ENCODE measurements around the gene RACK1.

Gene RACK1

DNA sequence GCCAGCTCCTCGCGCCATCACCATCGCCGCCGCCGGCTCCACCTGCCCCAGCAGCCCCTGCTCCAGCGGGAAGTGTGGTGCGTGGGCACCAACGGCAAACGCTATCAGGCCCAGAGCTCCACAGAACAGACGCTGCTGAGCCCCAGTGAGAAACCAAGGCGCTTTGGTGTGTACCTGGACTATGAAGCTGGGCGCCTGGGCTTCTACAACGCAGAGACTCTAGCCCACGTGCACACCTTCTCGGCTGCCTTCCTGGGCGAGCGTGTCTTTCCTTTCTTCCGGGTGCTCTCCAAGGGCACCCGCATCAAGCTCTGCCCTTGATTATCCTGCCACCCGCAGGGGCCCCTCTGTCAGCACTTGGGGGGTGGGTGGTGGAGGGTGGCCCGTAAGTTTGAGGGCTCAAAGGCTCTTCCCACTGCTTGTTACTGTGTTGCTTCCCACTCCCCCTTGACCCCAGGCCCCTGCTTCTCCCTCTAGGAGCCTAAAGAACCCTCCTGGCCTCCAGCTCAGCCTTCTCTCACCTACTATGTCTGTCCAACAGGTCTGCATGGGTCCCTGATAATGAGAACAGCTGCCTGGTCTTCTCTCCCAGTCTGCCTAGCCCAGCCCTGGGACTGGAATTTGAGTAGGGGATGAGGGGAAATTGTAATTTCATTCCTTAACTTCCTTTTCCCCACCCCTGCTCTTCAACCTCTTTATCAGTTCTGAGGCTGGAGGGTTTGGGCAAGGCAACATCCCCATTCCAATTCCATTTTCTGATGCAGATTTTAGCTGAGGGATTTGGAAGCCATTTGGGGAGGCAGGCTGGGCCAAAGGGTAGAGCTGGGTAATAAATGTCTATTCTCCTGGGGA is 9.0 kb downstream of the RACK1 start:
- no peak for DNase-seq (ENCODE audit: low read depth in 2 of 3, low spot score in 1 of 3)

DNA sequence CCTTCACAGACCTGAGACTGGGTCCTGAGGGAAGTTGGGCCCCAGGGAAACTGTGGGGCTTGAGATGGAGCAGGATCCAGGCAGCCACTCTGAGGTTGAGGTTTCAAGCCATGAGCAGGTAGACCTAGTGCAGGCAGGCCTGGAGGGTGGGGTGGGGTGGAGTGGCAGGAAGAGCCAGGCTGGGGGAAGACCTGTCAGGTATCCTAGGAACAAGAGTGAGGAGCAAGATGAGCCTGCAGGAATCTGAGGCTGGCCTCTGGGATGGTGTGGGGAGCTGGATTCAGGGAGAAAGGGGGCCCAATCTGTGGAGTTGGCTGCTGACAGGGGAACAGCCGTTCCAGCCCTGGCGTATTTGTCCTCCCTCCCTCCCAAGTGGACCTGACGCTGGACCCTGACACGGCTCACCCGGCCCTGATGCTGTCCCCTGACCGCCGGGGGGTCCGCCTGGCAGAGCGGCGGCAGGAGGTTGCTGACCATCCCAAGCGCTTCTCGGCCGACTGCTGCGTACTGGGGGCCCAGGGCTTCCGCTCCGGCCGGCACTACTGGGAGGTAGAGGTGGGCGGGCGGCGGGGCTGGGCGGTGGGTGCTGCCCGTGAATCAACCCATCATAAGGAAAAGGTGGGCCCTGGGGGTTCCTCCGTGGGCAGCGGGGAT is 9.8 kb downstream of the RACK1 start:
- DNase-seq (ENCODE audit: low read depth in 2 of 3, low spot score in 1 of 3), result no peak

DNA sequence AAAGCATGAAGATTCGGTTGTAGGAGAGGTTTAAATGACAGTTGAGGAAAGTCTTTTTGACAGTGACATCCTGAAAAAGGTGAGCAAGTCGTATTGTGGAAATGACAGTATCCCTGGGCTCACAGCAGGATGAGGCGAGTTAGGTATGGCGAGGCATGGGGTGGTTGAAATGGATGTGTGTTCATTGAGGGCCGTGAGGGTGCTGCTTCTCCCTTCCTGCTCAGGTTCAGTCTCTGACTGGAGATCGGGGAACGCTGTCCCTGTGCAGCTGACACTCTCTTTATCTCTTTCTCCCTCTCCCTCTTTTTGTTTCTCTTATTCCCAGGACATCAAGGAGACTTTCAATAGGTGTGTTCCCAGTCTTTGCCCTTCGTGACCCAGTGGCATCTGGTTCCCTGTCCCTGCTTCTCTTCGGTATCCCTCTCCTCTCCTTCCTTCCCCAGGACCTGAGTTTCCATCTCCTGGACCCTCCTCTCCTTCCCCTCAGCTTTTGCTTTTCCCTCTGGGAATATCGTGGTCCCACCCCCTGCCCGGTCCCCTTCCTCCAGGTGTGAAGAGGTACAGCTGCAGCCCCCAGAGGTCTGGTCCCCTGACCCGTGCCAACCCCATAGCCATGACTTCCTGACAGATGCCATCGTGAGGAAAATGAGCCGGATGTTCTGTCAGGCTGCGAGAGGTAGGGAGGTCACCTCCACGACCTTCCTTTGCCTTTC is 10.5 kb downstream of the RACK1 start:
- DNase-seq (ENCODE audit: low read depth in 2 of 3, low spot score in 1 of 3), result no peak

DNA sequence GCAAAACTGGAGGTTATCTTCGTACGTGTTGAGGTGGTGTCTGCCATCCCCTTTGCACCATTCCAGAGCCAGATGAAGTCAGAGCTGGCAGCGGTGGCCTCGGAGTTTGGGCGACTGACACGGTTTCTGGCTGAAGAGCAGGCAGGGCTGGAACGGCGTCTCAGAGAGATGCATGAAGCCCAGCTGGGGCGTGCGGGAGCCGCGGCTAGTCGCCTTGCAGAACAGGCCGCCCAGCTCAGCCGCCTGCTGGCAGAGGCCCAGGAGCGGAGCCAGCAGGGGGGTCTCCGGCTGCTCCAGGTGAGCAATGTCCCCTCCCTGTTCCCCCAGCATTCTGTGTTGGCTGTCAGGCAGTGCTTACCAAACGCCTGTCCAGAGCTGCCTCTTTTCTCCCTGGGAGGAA is 11.1 kb downstream of the RACK1 start:
- DNase-seq (ENCODE audit: low read depth in 2 of 3, low spot score in 1 of 3), result no peak

DNA sequence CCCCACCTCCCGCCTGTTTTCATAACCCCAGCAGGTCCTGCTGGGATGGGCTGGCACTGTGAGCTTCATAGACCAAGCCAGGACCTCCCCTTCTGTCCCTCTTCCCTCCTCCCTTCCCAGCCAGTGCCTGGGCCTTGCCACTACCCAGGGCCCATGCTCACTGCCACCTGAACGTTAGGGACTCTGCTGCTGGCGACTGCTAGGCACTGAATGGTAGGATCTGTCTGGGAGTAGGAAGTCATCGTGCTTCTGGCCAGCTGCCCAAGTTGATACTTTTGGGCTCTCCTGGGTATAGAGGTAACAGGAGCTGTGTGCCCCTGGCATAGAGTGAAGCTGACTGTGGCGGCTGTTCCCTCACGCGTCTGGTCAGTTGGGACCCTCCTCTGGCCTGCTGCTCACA is 12.3 kb downstream of the RACK1 start:
- DNase-seq (ENCODE audit: low read depth in 2 of 3, low spot score in 1 of 3), result no peak

DNA sequence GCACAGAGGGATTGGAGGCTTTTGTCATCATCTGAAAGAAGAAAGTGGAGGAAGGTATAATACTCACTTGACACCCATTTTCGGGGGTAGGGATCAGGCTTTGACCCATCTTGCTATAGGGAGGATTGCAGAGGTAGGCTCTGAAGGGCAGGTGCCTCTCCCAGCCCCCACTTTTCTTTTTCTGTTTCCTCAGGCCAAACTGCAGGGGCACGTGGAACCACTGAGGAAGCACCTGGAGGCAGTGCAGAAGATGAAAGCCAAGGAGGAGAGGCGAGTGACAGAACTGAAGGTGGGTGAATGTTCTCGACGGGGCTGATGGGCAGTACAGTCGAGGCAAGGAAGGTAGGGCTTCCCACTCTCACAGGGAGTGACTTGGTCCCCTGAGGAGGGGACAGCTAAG is 13.2 kb downstream of the RACK1 start:
- no peak for DNase-seq (ENCODE audit: low read depth in 2 of 3, low spot score in 1 of 3)

DNA sequence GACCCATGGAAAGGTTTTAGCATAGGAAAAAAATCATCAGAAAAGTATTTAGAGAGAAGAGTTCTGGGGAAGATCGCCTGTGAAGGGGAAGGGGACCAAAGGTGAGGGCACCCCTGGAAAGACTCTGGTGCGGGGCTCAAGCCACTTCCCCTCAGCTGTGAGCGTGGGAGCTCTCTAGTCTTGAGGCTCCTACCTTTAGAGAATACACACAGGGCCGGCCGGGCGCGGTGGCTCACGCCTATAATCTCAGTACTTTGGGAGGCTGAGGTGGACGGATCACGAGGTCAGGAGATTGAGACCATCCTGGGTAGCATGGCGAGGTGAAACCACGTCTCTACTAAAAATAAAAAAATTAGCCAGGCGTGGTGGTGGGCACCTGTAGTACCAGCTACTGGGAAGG is 13.7 kb downstream of the RACK1 start:
- DNase-seq (ENCODE audit: low read depth in 2 of 3, low spot score in 1 of 3), result no peak

DNA sequence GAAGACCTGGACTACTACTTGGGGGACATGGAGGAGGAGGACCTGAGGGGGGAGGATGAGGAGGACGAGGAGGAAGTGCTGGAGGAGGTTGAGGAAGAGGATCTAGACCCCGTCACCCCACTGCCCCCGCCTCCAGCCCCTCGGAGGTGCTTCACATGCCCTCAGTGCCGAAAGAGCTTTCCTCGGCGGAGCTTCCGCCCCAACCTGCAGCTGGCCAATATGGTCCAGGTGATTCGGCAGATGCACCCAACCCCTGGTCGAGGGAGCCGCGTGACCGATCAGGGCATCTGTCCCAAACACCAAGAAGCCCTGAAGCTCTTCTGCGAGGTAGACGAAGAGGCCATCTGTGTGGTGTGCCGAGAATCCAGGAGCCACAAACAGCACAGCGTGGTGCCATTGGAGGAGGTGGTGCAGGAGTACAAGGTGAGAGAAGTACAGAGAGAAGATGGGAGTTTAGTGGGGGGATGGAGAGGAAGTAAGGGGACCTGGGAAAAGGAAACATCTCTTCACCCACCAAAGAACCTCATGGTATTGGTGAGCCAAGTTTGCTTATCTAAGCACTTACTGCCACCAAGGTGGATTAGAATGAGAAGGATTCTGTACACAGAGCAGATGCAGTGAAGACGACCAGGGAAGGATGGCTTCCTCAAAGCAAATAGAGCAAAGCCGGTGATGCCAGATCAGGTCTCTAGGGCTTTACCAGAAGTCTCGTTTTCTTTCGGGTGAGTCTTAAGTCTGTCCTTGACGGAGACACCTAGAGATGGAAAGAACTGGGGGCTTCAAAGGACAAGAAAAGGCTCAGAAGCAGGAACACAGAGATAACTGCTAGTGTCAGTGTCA is 19.1 kb downstream of the RACK1 start:
- no peak for DNase-seq (ENCODE audit: low read depth in 2 of 3, low spot score in 1 of 3)

DNA sequence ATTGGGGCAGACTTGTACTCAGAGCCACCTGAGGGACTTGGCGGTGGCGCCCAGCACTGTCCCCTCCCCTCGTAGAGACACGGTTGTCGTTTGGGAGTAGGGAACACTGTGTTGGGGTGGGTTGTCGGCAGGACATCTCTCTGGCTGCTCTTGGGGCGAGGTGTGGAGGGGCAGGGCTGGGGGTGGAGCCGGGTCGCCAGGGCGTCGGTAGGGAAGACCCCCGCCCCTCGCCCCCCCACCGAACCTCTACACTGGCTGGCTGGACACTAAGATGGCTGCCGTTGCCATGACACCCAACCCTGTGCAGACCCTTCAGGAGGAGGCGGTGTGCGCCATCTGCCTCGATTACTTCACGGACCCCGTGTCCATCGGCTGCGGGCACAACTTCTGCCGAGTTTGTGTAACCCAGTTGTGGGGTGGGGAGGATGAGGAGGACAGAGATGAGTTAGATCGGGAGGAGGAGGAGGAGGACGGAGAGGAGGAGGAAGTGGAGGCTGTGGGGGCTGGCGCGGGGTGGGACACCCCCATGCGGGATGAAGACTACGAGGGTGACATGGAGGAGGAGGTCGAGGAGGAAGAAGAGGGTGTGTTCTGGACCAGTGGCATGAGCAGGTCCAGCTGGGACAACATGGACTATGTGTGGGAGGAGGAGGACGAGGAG is 19.8 kb downstream of the RACK1 start:
- DNase-seq (ENCODE audit: low read depth in 2 of 3, low spot score in 1 of 3), result no peak

DNA sequence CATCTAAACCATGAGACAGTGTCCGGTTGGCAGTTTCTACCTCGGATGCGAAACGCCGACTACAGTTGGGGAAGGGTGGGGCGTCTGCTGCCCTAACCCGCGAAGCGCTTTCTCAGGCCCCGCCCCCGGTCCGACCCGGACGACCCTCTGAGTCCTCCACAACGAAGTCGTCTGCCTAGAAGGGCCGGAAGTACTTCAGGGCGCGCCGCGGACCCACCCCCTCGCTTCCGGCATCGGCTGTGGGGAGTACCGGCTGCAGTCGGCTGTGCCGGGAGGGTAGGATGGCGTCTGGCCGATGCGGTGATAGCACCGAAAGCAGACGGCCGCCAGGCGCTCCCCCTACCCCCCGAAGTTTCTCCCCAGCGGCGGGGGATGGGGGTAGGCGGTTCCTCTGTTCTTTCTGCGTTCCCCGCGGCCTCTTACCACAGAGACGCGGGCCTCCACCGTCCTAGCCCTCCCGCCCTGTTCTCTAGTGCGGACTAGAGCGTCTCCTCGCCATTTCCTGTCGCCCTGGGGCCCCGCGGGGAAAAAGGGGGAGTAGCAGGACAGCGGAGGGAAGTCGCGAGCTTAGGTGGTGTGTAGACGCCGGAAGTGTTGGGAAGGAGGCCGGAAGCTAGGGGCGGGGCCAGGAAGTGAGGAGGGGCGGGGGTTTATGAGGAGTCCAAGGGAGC is 20.5 kb downstream of the RACK1 start, which contains the start of gene TRIM41:
Gene TRIM41, plus strand, starts transcription at position 224 of the 671 bp plus-strand sequence. CDS start 719 bp downstream, outside the sequence.
- DNase-seq (ENCODE audit: low read depth in 2 of 3, low spot score in 1 of 3), result peak; percentile 95 to 97 (median 96)

DNA sequence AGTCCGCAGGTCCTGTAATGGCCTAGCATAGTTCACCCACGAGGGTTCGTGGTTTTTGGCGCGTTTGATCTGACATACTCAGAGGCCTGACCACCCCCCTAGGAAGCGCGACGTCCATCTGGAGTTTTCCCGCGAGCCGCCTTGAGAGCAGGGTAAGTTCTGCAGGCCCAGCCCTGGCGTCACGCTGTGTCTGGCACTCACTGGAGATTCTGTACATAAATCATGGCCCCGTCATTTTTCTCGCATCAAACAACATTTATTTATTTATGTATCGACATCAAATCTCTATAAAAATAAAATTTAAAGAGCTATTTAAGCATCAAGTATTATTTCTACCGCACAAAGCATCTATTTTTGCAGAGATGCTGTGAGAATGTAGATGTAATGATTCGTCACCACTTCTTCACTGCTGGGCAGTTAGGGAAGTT is 21.1 kb downstream of the RACK1 start:
- DNase-seq (ENCODE audit: low read depth in 2 of 3, low spot score in 1 of 3), result no peak

DNA sequence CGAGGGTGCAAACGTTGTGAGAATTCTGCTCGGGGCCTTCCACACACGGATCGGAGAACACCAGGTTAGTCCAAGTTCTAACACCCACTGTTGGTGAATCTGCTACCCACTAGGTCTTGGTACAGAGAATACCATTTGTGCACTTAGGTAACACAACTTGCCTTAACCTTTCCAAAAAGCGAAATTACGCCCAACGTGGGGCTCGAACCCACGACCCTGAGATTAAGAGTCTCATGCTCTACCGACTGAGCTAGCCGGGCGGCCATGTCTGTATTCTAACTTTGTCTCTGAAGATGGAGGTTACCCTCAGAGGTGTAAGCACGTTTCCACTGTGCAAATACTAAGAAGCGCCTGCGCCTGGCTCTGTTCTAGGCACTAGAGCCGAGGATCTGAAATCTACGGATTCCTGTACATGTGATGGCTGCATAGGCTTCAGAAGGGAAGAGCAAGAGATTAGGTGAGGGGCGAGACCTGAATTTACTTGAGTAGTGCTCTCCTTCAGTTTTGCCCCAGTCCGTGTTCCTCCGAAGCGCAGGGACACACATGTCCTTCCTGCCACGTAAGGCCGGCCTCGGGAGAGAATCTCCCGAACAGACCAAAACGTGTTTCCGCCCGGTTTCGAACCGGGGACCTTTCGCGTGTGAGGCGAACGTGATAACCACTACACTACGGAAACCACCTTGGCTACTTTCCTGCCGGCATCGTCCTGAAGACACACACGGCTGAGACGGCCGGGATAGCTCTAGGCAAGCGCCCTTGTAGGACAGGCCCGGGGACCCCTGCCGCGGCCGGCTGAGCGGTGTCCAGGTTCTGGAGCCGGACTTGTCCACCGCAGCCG is 21.7 kb downstream of the RACK1 start:
- DNase-seq (ENCODE audit: low read depth in 2 of 3, low spot score in 1 of 3), result peak; percentile 91 to 99 (median 99)

DNA sequence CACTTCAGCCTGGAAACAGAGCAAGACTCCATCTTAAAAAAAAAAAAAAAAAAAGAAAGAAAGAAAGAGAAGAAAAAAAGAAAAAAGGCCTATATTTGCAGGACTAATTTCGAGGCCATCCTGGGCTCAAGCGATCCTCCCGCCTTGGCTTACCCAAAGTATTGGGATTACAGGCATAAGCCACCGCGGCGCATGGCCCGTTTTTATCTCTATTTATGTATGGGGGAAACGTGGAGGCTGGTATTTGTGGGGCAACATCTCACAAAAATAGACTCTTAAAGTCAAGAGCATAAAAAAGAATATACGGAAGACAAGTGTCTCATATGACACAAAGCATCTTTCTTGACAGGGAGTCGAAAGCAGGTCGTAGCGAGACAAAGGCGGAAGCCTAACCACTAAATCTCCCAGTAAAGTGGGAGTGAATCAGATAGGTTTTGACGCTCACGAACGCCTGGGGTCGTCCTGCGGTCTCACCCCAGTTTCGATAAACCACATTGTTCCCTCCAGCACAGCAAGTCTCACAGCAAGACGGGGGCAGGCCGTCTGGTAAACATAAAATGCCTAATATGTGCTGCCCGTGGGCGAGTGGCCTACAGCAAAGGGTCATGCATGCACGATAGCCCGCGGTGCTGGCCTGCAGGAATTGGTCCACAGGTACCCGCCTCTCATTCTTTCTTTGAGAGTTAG is 22.5 kb downstream of the RACK1 start:
- no peak for DNase-seq (ENCODE audit: low read depth in 2 of 3, low spot score in 1 of 3)

DNA sequence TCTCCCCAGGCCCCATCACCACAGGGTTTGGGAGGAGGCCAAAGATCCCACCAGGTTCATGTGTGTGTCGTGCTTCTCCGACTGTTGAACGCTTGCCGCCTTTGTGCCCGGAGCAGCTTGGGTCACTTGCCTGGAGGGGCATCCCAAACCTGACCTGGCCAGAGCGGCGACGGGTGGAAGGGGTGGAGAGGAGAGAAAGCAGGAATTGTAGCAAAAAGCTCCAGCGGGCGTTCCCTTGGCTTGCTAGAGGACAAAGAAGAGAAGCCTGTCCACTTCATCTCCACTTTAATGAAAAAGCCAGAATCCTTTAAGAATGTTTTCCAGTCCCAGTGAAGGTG is 23.6 kb downstream of the RACK1 start:
- no peak for DNase-seq (ENCODE audit: low read depth in 2 of 3, low spot score in 1 of 3)

DNA sequence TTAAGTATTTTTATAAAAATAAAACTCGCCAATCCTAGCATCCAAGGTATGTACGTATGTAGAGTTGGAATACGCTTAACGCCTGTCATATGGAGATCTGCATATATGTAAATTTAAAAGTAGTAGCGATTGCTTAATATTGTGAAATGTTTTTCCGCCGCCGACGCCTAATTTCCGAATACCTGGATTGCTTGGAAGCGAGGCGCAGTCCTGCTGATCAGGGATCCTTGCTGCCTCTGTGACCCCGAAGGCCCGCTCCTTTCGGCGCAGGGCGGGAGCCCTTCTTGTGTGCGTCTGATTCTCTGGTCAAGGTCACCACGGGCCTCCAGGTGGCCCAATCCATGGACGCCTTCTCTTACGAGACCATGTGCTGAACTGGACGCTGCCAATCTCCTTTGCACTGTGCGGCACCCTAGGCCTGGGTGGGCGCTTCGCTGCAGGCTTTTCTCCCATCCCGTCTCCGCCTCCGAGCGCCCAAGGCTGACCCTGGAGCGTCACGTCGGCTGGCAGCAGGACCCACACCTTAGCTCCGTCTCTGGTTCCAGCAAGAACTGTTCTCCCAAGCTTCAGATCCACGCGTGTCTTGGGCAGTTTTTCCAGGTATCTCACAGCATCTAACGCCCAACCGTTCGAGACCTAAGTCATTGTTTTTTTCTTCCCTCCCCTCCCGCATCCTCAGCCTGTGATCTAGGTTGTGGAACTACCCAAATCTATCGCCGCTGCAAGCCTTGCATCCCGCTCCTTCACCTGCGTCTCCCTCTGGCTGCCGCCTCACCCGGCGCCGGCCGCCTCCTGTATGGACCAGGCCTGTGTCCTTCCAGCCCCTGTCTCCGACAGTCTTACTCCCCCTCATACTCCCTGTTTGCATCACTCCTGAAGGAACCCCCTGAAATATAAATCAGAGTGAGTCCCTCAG is 24.2 kb downstream of the RACK1 start:
- no peak for DNase-seq (ENCODE audit: low read depth in 2 of 3, low spot score in 1 of 3)

DNA sequence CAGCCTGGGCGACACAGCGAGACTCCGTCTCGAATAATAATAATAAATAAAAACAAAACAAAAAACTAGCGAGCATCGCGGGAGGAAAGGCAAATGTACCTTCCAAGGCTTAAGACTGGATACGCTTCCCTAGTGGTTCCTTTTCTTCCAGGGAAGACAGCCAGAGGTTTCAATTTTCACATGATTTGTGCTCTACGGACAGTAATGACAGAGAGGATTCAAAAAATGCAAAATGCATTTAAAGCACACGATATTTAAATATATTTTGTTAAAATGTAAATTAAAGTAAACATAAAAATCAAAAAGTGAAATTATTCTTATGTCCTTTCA is 24.9 kb downstream of the RACK1 start:
- no peak for DNase-seq (ENCODE audit: low read depth in 2 of 3, low spot score in 1 of 3)

DNA sequence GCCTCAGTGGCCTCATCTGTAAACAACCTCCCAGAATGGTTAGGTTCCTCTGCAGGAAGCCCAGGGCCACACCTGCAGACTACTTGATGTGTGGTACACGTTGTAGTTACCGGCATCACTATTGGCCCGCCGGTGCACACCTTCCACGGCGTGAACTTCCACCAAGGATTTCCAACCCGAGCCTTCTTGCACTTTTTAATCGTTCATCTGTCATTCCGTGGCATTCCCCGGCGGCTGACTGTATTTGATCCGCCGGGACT is 26.0 kb downstream of the RACK1 start:
- DNase-seq (ENCODE audit: low read depth in 2 of 3, low spot score in 1 of 3), result no peak

All from stimulated activated CD4-positive, alpha-beta T cell treated with anti-CD3 and anti-CD28 coated beads, Interleukin-12 subunit alpha, Interleukin-12 subunit beta, amount 100 ng/mL, for 48 hours (primary cell).